H1 (cell line): Measurements from ENCODE around the gene ZNF487. TPM values are rescaled to one million over a fixed set of nuclear protein-coding genes. Genes with fewer than 3 reads are reported as not detected.

Experiments used
- ASH2L ChIP-seq: fragments of 200-600, 300-600 bp; sonication (generic); IDR thresholded peaks from one replicate; pipeline ENCODE4 v1.7.1; 2017; ENCODE audit warnings: low read length
- BCL11A ChIP-seq, 2 experiments: IDR thresholded peaks; one replicate each; pipeline ENCODE4 v1.6.1; 2011; ENCODE audit warnings: low read depth in 2 of 2, low read length in 2 of 2, mild to moderate bottlenecking in 2 of 2
- CBX5 ChIP-seq: fragments of 300-800, 300-1000 bp; sonication (generic); IDR thresholded peaks from 2 replicates; pipeline ENCODE4 v1.7.1; 2016; ENCODE audit warnings: antibody characterized with exemption, low read length, low read depth
- CBX8 ChIP-seq: fragments of 300-800, 300-1000 bp; sonication (generic); IDR thresholded peaks from 2 replicates; pipeline ENCODE4 v1.7.1; 2016; ENCODE audit warnings: low read depth, low read length, borderline replicate concordance
- CEBPB ChIP-seq: IDR thresholded peaks from 2 replicates; pipeline ENCODE4 v1.6.1; 2012; ENCODE audit warnings: low read depth, low read length
- CHD1 ChIP-seq: IDR thresholded peaks from 2 replicates; pipeline ENCODE4 v1.6.1; 2012; ENCODE audit warnings: low read depth, low read length, improper control_type of control experiment
- CHD2 ChIP-seq: IDR thresholded peaks from 2 replicates; pipeline ENCODE4 v1.6.1; 2012; ENCODE audit warnings: low read length, improper control_type of control experiment
- CREB1 ChIP-seq: IDR thresholded peaks from 2 replicates; pipeline ENCODE4 v1.6.1; 2012; ENCODE audit warnings: inconsistent platforms
- EGR1 ChIP-seq: IDR thresholded peaks from 2 replicates; pipeline ENCODE4 v1.6.1; 2011; ENCODE audit warnings: low read depth, low read length, borderline replicate concordance
- EZH2 ChIP-seq: fragments of 200-600 bp; sonication (generic); IDR thresholded peaks from 2 replicates; pipeline ENCODE4 v1.7.1; 2012; ENCODE audit warnings: low read depth, mild to moderate bottlenecking, moderate library complexity, low read length, inconsistent platforms; ENCODE audit not compliant: severe bottlenecking
- GABPA ChIP-seq: IDR thresholded peaks from 2 replicates; pipeline ENCODE4 v1.6.1; 2011; ENCODE audit warnings: mild to moderate bottlenecking, low read length, moderate library complexity, borderline replicate concordance; ENCODE audit not compliant: insufficient read depth
- GTF2F1 ChIP-seq: IDR thresholded peaks from 2 replicates; pipeline ENCODE4 v1.6.1; 2012; ENCODE audit warnings: low read depth, low read length, improper control_type of control experiment, borderline replicate concordance
- JUND ChIP-seq: IDR thresholded peaks from 2 replicates; pipeline ENCODE4 v1.6.1; 2011; ENCODE audit warnings: mild to moderate bottlenecking, improper control_type of control experiment, low read length
- NANOG ChIP-seq: IDR thresholded peaks from 2 replicates; pipeline ENCODE4 v1.6.1; 2011; ENCODE audit warnings: low read length, low read depth, mild to moderate bottlenecking, inconsistent platforms; ENCODE audit not compliant: insufficient read depth, poor library complexity, severe bottlenecking
- POLR2A ChIP-seq, 2 experiments: IDR thresholded peaks; 1 replicate in 1 of 2; 2 replicates in 1 of 2; pipeline ENCODE4 v1.6.1; 2011; ENCODE audit warnings: low read depth in 2 of 2, low read length in 2 of 2, mild to moderate bottlenecking in 2 of 2; ENCODE audit errors: control extremely low read depth in 1 of 2
- POLR2AphosphoS5 ChIP-seq: IDR thresholded peaks from 2 replicates; pipeline ENCODE4 v1.6.1; 2011; ENCODE audit warnings: low read depth, low read length
- POU5F1 ChIP-seq: IDR thresholded peaks from 2 replicates; pipeline ENCODE4 v1.6.1; 2011; ENCODE audit warnings: low read depth, mild to moderate bottlenecking, low read length, moderate library complexity
- RAD21 ChIP-seq, 2 experiments: IDR thresholded peaks in 1 of 2; conservative IDR thresholded peaks in 1 of 2; 2 replicates each; pipeline ENCODE4 v1.6.1; 2011; ENCODE audit warnings: low read depth in 2 of 2, low read length in 2 of 2, improper control_type of control experiment in 1 of 2, inconsistent platforms in 1 of 2, mild to moderate bottlenecking in 1 of 2, moderate library complexity in 1 of 2
- RFX5 ChIP-seq: IDR thresholded peaks from 2 replicates; pipeline ENCODE4 v1.6.1; 2011; ENCODE audit warnings: low read depth, low read length, improper control_type of control experiment, borderline replicate concordance
- RXRA ChIP-seq: IDR thresholded peaks from 2 replicates; pipeline ENCODE4 v1.6.1; 2011; ENCODE audit warnings: low read depth, mild to moderate bottlenecking, low read length, moderate library complexity; ENCODE audit not compliant: insufficient read depth
- SIRT6 ChIP-seq: IDR thresholded peaks from one replicate; pipeline ENCODE4 v1.7.1; 2012; ENCODE audit warnings: low read length, inconsistent platforms
- SIX5 ChIP-seq: IDR thresholded peaks from 2 replicates; pipeline ENCODE4 v1.6.1; 2011; ENCODE audit warnings: mild to moderate bottlenecking, low read depth, low read length
- SP1 ChIP-seq: IDR thresholded peaks from 2 replicates; pipeline ENCODE4 v1.6.1; 2011; ENCODE audit warnings: low read depth, low read length
- SP4 ChIP-seq: IDR thresholded peaks from 2 replicates; pipeline ENCODE4 v1.6.1; 2012; ENCODE audit warnings: low read length, inconsistent platforms
- TBP ChIP-seq: IDR thresholded peaks from 2 replicates; pipeline ENCODE4 v1.6.1; 2011; ENCODE audit warnings: low read depth, low read length, improper control_type of control experiment
- TCF12 ChIP-seq: IDR thresholded peaks from 2 replicates; pipeline ENCODE4 v1.6.1; 2011; ENCODE audit warnings: low read depth, mild to moderate bottlenecking, low read length
- polyA plus RNA-seq, 7 experiments: library from polyadenylated mRNA; depleted of rRNA in 3 of 7; stranded (reverse) in 5 of 7; unstranded in 2 of 7; fragments of >200 nt in 5 of 7; fragments of 200-250 nt in 2 of 7; gene quantifications; 1 replicate in 5 of 7; 2 replicates in 1 of 7; 4 replicates in 1 of 7; pipeline versions ENCODE4 v1.2.1 to v1.2.3, GENCODE V29; 2011 to 2013; ENCODE audit warnings: missing spikeins in 2 of 7, mixed read lengths in 2 of 7
- total RNA-seq: library from RNA; stranded (reverse); fragmentation: NEBNext Ultra II Directional; extraction: Animal tissue kit (Norgen Biotek cat#: 25700); gene quantifications from 2 replicates; pipeline ENCODE4 v1.2.1, GENCODE V29; 2021
- TF ChIP-seq, protein P1 (sequence below): IDR thresholded peaks from 2 replicates; pipeline ENCODE4 v1.6.1; 2012; ENCODE audit warnings: inconsistent platforms

The ZNF487 gene
- total and polyA plus RNA-seq, 2 of the 8 experiments (the other 6 are each of a cell fraction or from before 2014, with no cell fraction given), result 1.9 to 2.5 TPM

DNA sequence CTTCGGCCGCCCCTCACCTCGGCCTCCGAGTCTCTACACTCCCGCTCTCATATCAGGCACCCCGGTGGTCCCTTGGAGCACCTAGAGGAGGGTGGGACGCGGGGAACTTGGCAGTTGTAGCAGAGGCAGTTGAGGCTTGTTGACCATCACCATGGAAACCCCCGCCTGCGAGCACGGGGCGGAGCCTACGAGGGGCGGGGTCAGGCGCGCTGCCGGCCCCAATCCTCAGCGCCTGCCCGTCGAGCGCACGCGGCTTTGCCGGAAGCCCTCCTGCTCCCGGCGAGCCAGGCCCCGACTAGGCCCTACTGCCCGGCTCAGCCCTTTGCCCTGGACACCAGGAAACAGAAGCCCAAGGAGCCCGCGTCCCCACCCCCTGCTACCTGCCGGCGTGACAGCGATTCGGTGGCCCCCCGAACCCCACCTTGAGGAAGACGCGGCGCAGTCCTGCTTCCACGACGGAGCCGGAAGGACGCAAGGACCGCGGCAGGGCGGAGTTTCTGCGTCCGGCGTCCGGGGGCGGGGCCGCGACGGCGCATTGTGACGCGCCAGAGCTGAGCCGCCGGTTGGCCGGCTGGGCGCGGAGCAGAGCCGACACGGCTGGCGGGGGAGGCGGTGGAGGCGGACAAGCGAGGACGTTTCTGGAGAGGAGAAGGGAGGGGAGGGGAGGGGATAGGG, 28.1 kb upstream of the ZNF487 start, which contains the start of gene HNRNPF (continued):
- TF ChIP-seq RXRA, result no peak
- peak; percentile 42; the same call in 1 of the 2 replicates for TF ChIP-seq EGR1
- no peak for TF ChIP-seq TCF12
- TF ChIP-seq GABPA, result peak; percentile 52; the same call in 1 of the 2 replicates
- TF ChIP-seq EZH2, result no peak
- TF ChIP-seq NANOG, result no peak
- no peak for TF ChIP-seq CBX8
- TF ChIP-seq CREB1, result peak; percentile 94
- no peak for TF ChIP-seq CHD1
- peak; percentile 85 to 88 for TF ChIP-seq POLR2A (IDR thresholded peaks at IDR 0.05; ENCODE audit: control extremely low read depth in 1 of 2, low read depth in 2 of 2, low read length in 2 of 2)
- peak; percentile 36 for TF ChIP-seq ASH2L
- TF ChIP-seq CBX5, result no peak
- TF ChIP-seq POU5F1, result no peak
- TF ChIP-seq SIX5, result no peak
- TF ChIP-seq, protein P1, sequence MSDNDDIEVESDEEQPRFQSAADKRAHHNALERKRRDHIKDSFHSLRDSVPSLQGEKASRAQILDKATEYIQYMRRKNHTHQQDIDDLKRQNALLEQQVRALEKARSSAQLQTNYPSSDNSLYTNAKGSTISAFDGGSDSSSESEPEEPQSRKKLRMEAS, result peak; percentile 98
- TF ChIP-seq CHD2, result 0 out of 2 replicates have a peak, but pooled peaks have one; percentile 4
- no peak for TF ChIP-seq CEBPB
- TF ChIP-seq POLR2AphosphoS5, result peak; percentile 76
- TF ChIP-seq SP4, result peak; percentile 69; the same call in 1 of the 2 replicates
- TF ChIP-seq JUND, result no peak
- no peak; the same call in 1 of the 2 replicates for TF ChIP-seq SP1
- no peak for TF ChIP-seq SIRT6
- TF ChIP-seq RFX5, result no peak
- no peak for TF ChIP-seq BCL11A (IDR thresholded peaks at IDR 0.05; ENCODE audit: low read depth in 2 of 2, low read length in 2 of 2)
- TF ChIP-seq TBP, result peak; percentile 58; the same call in 1 of the 2 replicates
- TF ChIP-seq RAD21 (IDR thresholded peaks at IDR 0.05 in 1 of 2, conservative IDR thresholded peaks at IDR 0.05 in 1 of 2; ENCODE audit: low read depth in 2 of 2, low read length in 2 of 2), result no peak
- no peak; the same call in 1 of the 2 replicates for TF ChIP-seq GTF2F1
